OCI-LY3 (cell line): ENCODE measurements around the gene CPED1.

Experiments
- H2AFZ ChIP-seq: fragments of 200-600, 300-600 bp; shearing (Covaris generic); 2 replicates; pipeline ENCODE4 v1.6.0; 2014; ENCODE audit warnings: antibody characterized with exemption, low read depth, low read length
- H3K27ac ChIP-seq: fragments of 200-600, 300-600 bp; sonication (generic); 2 replicates; pipeline ENCODE4 v1.5.1; 2014; ENCODE audit warnings: mild to moderate bottlenecking, low read length, moderate library complexity, mixed read lengths
- H3K27me3 ChIP-seq: fragments of 200-600, 300-600 bp; sonication (generic); 2 replicates; pipeline ENCODE4 v1.6.1; 2014; ENCODE audit warnings: low read depth, low read length, mixed read lengths
- H3K36me3 ChIP-seq: fragments of 200-600, 300-600 bp; sonication (generic); replicated peaks from 2 replicates; pipeline ENCODE3; 2014; ENCODE audit warnings: low read depth, low read length, mixed read lengths
- H3K4me1 ChIP-seq: fragments of 300-600, 200-600 bp; sonication (generic); 2 replicates; pipeline ENCODE4 v1.6.1; 2014; ENCODE audit warnings: low read length, mixed read lengths
- H3K4me2 ChIP-seq: fragments of 200-600, 300-600 bp; sonication (generic); 2 replicates; pipeline ENCODE4 v1.6.1; 2014; ENCODE audit warnings: low read length, mixed read lengths
- H3K4me3 ChIP-seq: fragments of 300-600, 200-600 bp; sonication (generic); 2 replicates; pipeline ENCODE4 v1.5.1; 2014; ENCODE audit warnings: antibody characterized with exemption, mild to moderate bottlenecking, low read length, moderate library complexity
- H3K79me2 ChIP-seq: fragments of 300-600, 200-600 bp; shearing (Covaris generic); 2 replicates; pipeline ENCODE4 v1.6.1; 2014; ENCODE audit warnings: mild to moderate bottlenecking, low read length, mixed read lengths
- H3K9ac ChIP-seq: fragments of 300-600, 200-600 bp; shearing (Covaris generic); 2 replicates; pipeline ENCODE4 v1.6.0; 2014; ENCODE audit warnings: mild to moderate bottlenecking, low read length, moderate library complexity
- H3K9me3 ChIP-seq: fragments of 200-600, 300-600 bp; shearing (Covaris generic); 2 replicates; pipeline ENCODE4 v1.6.1; 2014; ENCODE audit warnings: low read length, mixed read lengths; ENCODE audit not compliant: insufficient read depth
- H4K20me1 ChIP-seq: fragments of 200-600, 300-600 bp; sonication (generic); 2 replicates; pipeline ENCODE4 v1.6.1; 2016; ENCODE audit warnings: low read length, mixed read lengths; ENCODE audit not compliant: insufficient read depth
- CTCF ChIP-seq: fragments of 200-600, 300-600 bp; sonication (generic); IDR thresholded peaks from 2 replicates; pipeline ENCODE4 v1.5.1; 2014; ENCODE audit warnings: antibody characterized with exemption, low read length, low read depth
- EZH2phosphoT487 ChIP-seq: fragments of 200-600 bp; shearing (Covaris generic); IDR thresholded peaks from 2 replicates; pipeline ENCODE4 v1.6.1; 2018; ENCODE audit warnings: antibody characterized with exemption, mixed run types, low read depth

Gene CPED1

GRCh38 chr7:121097577-121097976 lies 109.1 kb downstream of the CPED1 start:
- Histone ChIP-seq H3K9me3 (no peaks in the 10 kb centered on the region), H3K36me3 (no peaks in the 10 kb centered on the region), H3K27ac (no peak overlapping the region), H3K4me1 (no peaks in the 10 kb centered on the region), H3K4me2 (no peak overlapping the region), H3K79me2 (no peaks in the 10 kb centered on the region), H3K4me3 (no peak overlapping the region), H4K20me1 (no peaks in the 10 kb centered on the region), H3K9ac (no peak overlapping the region), H3K27me3 (peaks cover 5% of the 10 kb centered on the region; the same call in 1 of the 2 replicates), H2AFZ (no peak overlapping the region)
- TF ChIP-seq CTCF (no peak), EZH2phosphoT487 (no peak)

GRCh38 chr7:121099572-121099971 lies 111.1 kb downstream of the CPED1 start:
- no peak overlapping the region for H2AFZ ChIP-seq
- no peak overlapping the region for H3K27ac ChIP-seq
- no peaks in the 10 kb centered on the region for H3K4me1 ChIP-seq
- TF ChIP-seq EZH2phosphoT487 = no peak
- peak; percentile 18; the same call in 1 of the 2 replicates for TF ChIP-seq CTCF
- H3K9me3 ChIP-seq = no peaks in the 10 kb centered on the region
- H3K4me2 ChIP-seq = no peak overlapping the region
- H3K27me3 ChIP-seq = peaks cover 8% of the 10 kb centered on the region; the same call in 1 of the 2 replicates
- no peak overlapping the region for H3K4me3 ChIP-seq
- no peaks in the 10 kb centered on the region for H3K79me2 ChIP-seq
- no peak overlapping the region for H3K9ac ChIP-seq
- H3K36me3 ChIP-seq = no peaks in the 10 kb centered on the region
- H4K20me1 ChIP-seq = no peaks in the 10 kb centered on the region

- Histone ChIP-seq H3K4me1 (no peaks in the 10 kb centered on the region), H3K9ac (no peak overlapping the region), H3K9me3 (no peaks in the 10 kb centered on the region), H3K27ac (no peak overlapping the region), H3K27me3 (peaks cover 8% of the 10 kb centered on the region; the same call in 1 of the 2 replicates), H3K4me2 (no peak overlapping the region), H2AFZ (no peak overlapping the region), H3K4me3 (no peak overlapping the region), H4K20me1 (no peaks in the 10 kb centered on the region), H3K79me2 (no peaks in the 10 kb centered on the region), H3K36me3 (no peaks in the 10 kb centered on the region)
- no peak for TF ChIP-seq CTCF
These were observed 112.6 kb downstream of the CPED1 start for GRCh38 chr7:121101083-121101482.

GRCh38 chr7:121101621-121102020 lies 113.1 kb downstream of the CPED1 start:
- no peak overlapping the region for H3K9ac ChIP-seq

More at GRCh38 chr7:121101621-121102020, 113.1 kb downstream of the CPED1 start:
- Histone ChIP-seq H3K27ac (no peak overlapping the region), H3K4me1 (no peaks in the 10 kb centered on the region), H3K36me3 (no peaks in the 10 kb centered on the region), H2AFZ (no peak overlapping the region), H3K79me2 (no peaks in the 10 kb centered on the region), H3K4me2 (no peak overlapping the region), H3K9me3 (no peaks in the 10 kb centered on the region), H3K27me3 (peaks cover 11% of the 10 kb centered on the region; the same call in 1 of the 2 replicates), H4K20me1 (no peaks in the 10 kb centered on the region), H3K4me3 (no peak overlapping the region)
- no peak for TF ChIP-seq CTCF
